IMR-90 (cell line): ENCODE measurements around the gene VPS41. TPM values are rescaled to one million over a fixed set of nuclear protein-coding genes. Genes with fewer than 3 reads are reported as not detected.

ENCODE experiments used
- ATAC-seq: fragments of 200-7000 bp; cut with Tn5 transposase; 2 replicates; pipeline ENCODE4 v1.9.1; 2020; ENCODE audit warnings: low read depth, mild to moderate bottlenecking, moderate library complexity
- BruUV-seq: library from RNA; stranded (reverse); fragments of 400-500 nt; replicated peaks from 2 replicates; lab custom pipeline; 2021; lab: Mats Ljungman, UMichigan
- CTCF ChIA-PET: fragments of 300-600 bp; formaldehyde crosslinking; extraction: SDS; loops from one replicate; lab custom pipeline; 2021; ENCODE audit warnings: antibody characterized with exemption; lab: Yijun Ruan, JAX
- POLR2A ChIA-PET: fragments of 300-600 bp; sonication (Branson Sonifier 250); formaldehyde crosslinking; loops from one replicate; lab custom pipeline; 2022; ENCODE audit warnings: antibody characterized with exemption; ENCODE audit not compliant: unreplicated experiment; lab: Charles Lee
- DNase-seq: peaks from one replicate; pipeline ENCODE4 v3.0.0; 2013
- H2AFZ ChIP-seq: replicated peaks from 2 replicates; pipeline ENCODE3; 2013; ENCODE audit warnings: low read length, mild to moderate bottlenecking; ENCODE audit not compliant: poor library complexity
- H2AK5ac ChIP-seq: 2 replicates; pipeline ENCODE4 v1.6.1; 2013; ENCODE audit warnings: low read depth, low read length, inconsistent platforms
- H2AK9ac ChIP-seq: replicated peaks from 2 replicates; pipeline ENCODE3; 2013; ENCODE audit warnings: mild to moderate bottlenecking, low read depth, low read length, moderate library complexity; ENCODE audit not compliant: poor library complexity
- H2BK120ac ChIP-seq: 2 replicates; pipeline ENCODE4 v1.6.1; 2013; ENCODE audit warnings: low read depth, low read length, inconsistent platforms
- H2BK15ac ChIP-seq: 3 replicates; pipeline ENCODE4 v1.6.1; 2013; ENCODE audit warnings: low read depth, low read length, inconsistent platforms
- H2BK20ac ChIP-seq: 2 replicates; pipeline ENCODE4 v1.6.1; 2013; ENCODE audit warnings: low read depth, mild to moderate bottlenecking, inconsistent platforms, low read length, moderate library complexity
- H2BK5ac ChIP-seq: 2 replicates; pipeline ENCODE4 v1.6.1; 2013; ENCODE audit warnings: mild to moderate bottlenecking, low read depth, low read length, inconsistent platforms; ENCODE audit not compliant: poor library complexity, severe bottlenecking
- H3K14ac ChIP-seq: replicated peaks from 2 replicates; pipeline ENCODE4 v1.6.1; 2013; ENCODE audit warnings: low read depth, low read length, inconsistent platforms
- H3K18ac ChIP-seq: 2 replicates; pipeline ENCODE4 v1.6.1; 2013; ENCODE audit warnings: low read depth, low read length, control low read depth
- H3K23ac ChIP-seq: 2 replicates; pipeline ENCODE4 v1.6.1; 2013; ENCODE audit warnings: low read depth, low read length, inconsistent platforms
- H3K27ac ChIP-seq: 2 replicates; pipeline ENCODE4 v1.5.1; 2013; ENCODE audit warnings: mild to moderate bottlenecking, control low read depth, low read length; ENCODE audit not compliant: insufficient read depth
- H3K27me3 ChIP-seq: 2 replicates; pipeline ENCODE4 v1.6.1; 2013; ENCODE audit warnings: low read length; ENCODE audit not compliant: control insufficient read depth, insufficient read depth
- H3K36me3 ChIP-seq: 2 replicates; pipeline ENCODE4 v1.6.1; 2013; ENCODE audit warnings: low read length, mixed read lengths; ENCODE audit not compliant: control insufficient read depth, insufficient read depth
- H3K4ac ChIP-seq: 2 replicates; pipeline ENCODE4 v1.6.1; 2013; ENCODE audit warnings: low read depth, low read length, inconsistent platforms
- H3K4me1 ChIP-seq: 2 replicates; pipeline ENCODE4 v1.6.1; 2013; ENCODE audit warnings: low read length, mixed read lengths; ENCODE audit not compliant: control insufficient read depth, insufficient read depth
- H3K4me2 ChIP-seq: 2 replicates; pipeline ENCODE4 v1.6.1; 2013; ENCODE audit warnings: low read depth, mild to moderate bottlenecking, control low read depth, low read length, moderate library complexity
- H3K4me3 ChIP-seq: 2 replicates; pipeline ENCODE4 v1.5.1; 2013; ENCODE audit warnings: low read depth, mild to moderate bottlenecking, control low read depth, low read length, moderate library complexity; ENCODE audit not compliant: insufficient read depth
- H3K56ac ChIP-seq: 2 replicates; pipeline ENCODE4 v1.6.1; 2013; ENCODE audit warnings: low read length, inconsistent platforms; ENCODE audit not compliant: insufficient read depth; ENCODE audit errors: extremely low read depth
- H3K79me1 ChIP-seq, 2 experiments: 2 replicates each; pipeline ENCODE4 v1.6.1; 2013; ENCODE audit warnings: low read length in 2 of 2, inconsistent platforms in 1 of 2, low read depth in 1 of 2
- H3K9ac ChIP-seq: 2 replicates; pipeline ENCODE4 v1.6.1; 2013; ENCODE audit warnings: low read depth, low read length, control low read depth
- H3K9me1 ChIP-seq: 2 replicates; pipeline ENCODE4 v1.6.1; 2013; ENCODE audit warnings: low read length, inconsistent platforms; ENCODE audit not compliant: insufficient read depth
- H3K9me3 ChIP-seq: 2 replicates; pipeline ENCODE4 v1.6.1; 2013; ENCODE audit warnings: low read length; ENCODE audit not compliant: control insufficient read depth, insufficient read depth
- H4K20me1 ChIP-seq: 2 replicates; pipeline ENCODE4 v1.6.1; 2013; ENCODE audit warnings: low read length, inconsistent platforms; ENCODE audit not compliant: insufficient read depth
- H4K5ac ChIP-seq: 2 replicates; pipeline ENCODE4 v1.6.1; 2013; ENCODE audit warnings: mild to moderate bottlenecking, low read depth, low read length, control low read depth
- H4K8ac ChIP-seq, 2 experiments: 2 replicates each; pipeline ENCODE4 v1.6.1; 2013; ENCODE audit warnings: low read depth in 2 of 2, low read length in 2 of 2, control low read depth in 1 of 2, inconsistent platforms in 1 of 2
- H4K91ac ChIP-seq: 2 replicates; pipeline ENCODE4 v1.6.1; 2013; ENCODE audit warnings: low read depth, low read length, inconsistent platforms; ENCODE audit not compliant: insufficient read depth
- BHLHE40 ChIP-seq: fragments of 150-350 bp; IDR thresholded peaks from 2 replicates; pipeline ENCODE4 v1.6.1; 2016; ENCODE audit warnings: mild to moderate bottlenecking, low read depth, low read length
- CEBPB ChIP-seq: IDR thresholded peaks from 2 replicates; pipeline ENCODE4 v1.6.1; 2012; ENCODE audit warnings: low read depth, low read length, improper control_type of control experiment
- CHD1 ChIP-seq: IDR thresholded peaks from 2 replicates; pipeline ENCODE4 v1.6.1; 2012; ENCODE audit warnings: low read depth, low read length, improper control_type of control experiment
- FOS ChIP-seq: fragments of 150-350 bp; IDR thresholded peaks from 2 replicates; pipeline ENCODE4 v1.6.1; 2016; ENCODE audit warnings: low read depth, low read length
- MAFK ChIP-seq: IDR thresholded peaks from 2 replicates; pipeline ENCODE4 v1.6.1; 2012; ENCODE audit warnings: low read depth, low read length, improper control_type of control experiment
- MAZ ChIP-seq: IDR thresholded peaks from 2 replicates; pipeline ENCODE4 v1.6.1; 2012; ENCODE audit warnings: low read depth, mild to moderate bottlenecking, low read length, improper control_type of control experiment, moderate library complexity, borderline replicate concordance
- MXI1 ChIP-seq: IDR thresholded peaks from 2 replicates; pipeline ENCODE4 v1.6.1; 2012; ENCODE audit warnings: low read depth, mild to moderate bottlenecking, low read length, moderate library complexity, borderline replicate concordance
- NFE2L2 ChIP-seq: fragments of 150-350 bp; IDR thresholded peaks from 2 replicates; pipeline ENCODE4 v1.6.1; 2016; ENCODE audit warnings: low read depth, mild to moderate bottlenecking, low read length
- POLR2A ChIP-seq: IDR thresholded peaks from 2 replicates; pipeline ENCODE4 v1.6.1; 2012; ENCODE audit warnings: mild to moderate bottlenecking, low read depth, low read length
- RCOR1 ChIP-seq: IDR thresholded peaks from 2 replicates; pipeline ENCODE4 v1.6.1; 2012; ENCODE audit warnings: mild to moderate bottlenecking, low read length, improper control_type of control experiment; ENCODE audit not compliant: insufficient replicate concordance
- RFX5 ChIP-seq: IDR thresholded peaks from 2 replicates; pipeline ENCODE4 v1.8.0; 2012; ENCODE audit warnings: low read depth, mild to moderate bottlenecking, low read length, moderate library complexity
- SMC3 ChIP-seq: fragments of 150-350 bp; IDR thresholded peaks from 2 replicates; pipeline ENCODE4 v1.6.1; 2016; ENCODE audit warnings: low read depth, mild to moderate bottlenecking, antibody characterized with exemption, low read length, moderate library complexity
- USF2 ChIP-seq: fragments of 150-350 bp; IDR thresholded peaks from 2 replicates; pipeline ENCODE4 v1.6.1; 2017; ENCODE audit warnings: mild to moderate bottlenecking, antibody characterized with exemption, low read length, low read depth
- WGBS, 2 experiments: methylation state at CpG; one replicate each; pipeline versions ENCODE4 v1.1.5 to v1.1.7; 2013; ENCODE audit warnings: missing lambda C conversion rate in 2 of 2; ENCODE audit not compliant: insufficient read length in 1 of 2; ENCODE audit errors: extremely low coverage in 2 of 2; 5-methylcytosine and 5-hydroxymethylcytosine counted together
- dilution Hi-C: fragments of 300-500 bp; cut with HindIII; formaldehyde crosslinking; loops from one replicate; pipeline ENCODE4 v1.14.3; 2018; ENCODE audit warnings: low sequenced_read_pairs; ENCODE audit not compliant: unreplicated experiment
- in situ Hi-C: fragments of 300-500 bp; cut with MboI; formaldehyde crosslinking; loops from 3 replicates; pipeline ENCODE4 v1.14.3; 2019; ENCODE audit warnings: low sequenced_read_pairs, inconsistent platforms, mixed read lengths
- intact Hi-C: fragments of 100-400 bp; cut with micrococcal nuclease; formaldehyde crosslinking; loops from 2 replicates; pipeline ENCODE4 v1.10.0; 2022
- polyA plus RNA-seq, 3 experiments: library from polyadenylated mRNA; depleted of rRNA; stranded (reverse); fragments of >200 nt; gene quantifications; 2 replicates each; pipeline ENCODE4 v1.2.3, GENCODE V29; 2012; ENCODE audit warnings: low replicate concordance in 1 of 3
- total RNA-seq: library from RNA; depleted of rRNA; stranded (reverse); fragments of >200 nt; gene quantifications from 2 replicates; pipeline ENCODE4 v1.2.3, GENCODE V29; 2012
- TF ChIP-seq, protein P1 (sequence below): conservative IDR thresholded peaks from 2 replicates; pipeline ENCODE4 v1.5.1; 2012; ENCODE audit warnings: mild to moderate bottlenecking, low read depth, low read length, improper control_type of control experiment

VPS41 gene
- total and polyA plus RNA-seq, 2 of the 4 experiments (the other 2 are of a cell fraction) = 16.0 to 28.0 TPM

DNA sequence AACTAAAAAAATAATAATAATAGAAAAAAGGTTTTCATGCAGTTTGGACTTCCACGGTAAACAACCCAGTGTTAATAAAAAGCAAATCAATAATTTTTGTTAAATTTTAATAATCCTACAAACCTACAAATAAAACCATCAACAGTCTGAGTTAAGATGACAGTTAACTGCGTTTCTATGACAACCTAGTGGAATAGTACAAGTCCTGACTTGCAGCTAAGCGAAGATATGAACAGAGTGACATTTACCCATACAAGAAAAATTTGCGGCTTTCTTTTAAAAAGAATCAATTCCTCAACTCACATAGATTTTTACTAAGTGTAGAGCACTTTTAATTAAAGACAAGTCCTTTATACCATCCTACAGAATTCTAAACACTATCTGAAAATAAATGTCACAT lies 35.6 kb downstream of the VPS41 start (continued):
- TF ChIP-seq RCOR1 = no peak
- TF ChIP-seq FOS = no peak

DNA sequence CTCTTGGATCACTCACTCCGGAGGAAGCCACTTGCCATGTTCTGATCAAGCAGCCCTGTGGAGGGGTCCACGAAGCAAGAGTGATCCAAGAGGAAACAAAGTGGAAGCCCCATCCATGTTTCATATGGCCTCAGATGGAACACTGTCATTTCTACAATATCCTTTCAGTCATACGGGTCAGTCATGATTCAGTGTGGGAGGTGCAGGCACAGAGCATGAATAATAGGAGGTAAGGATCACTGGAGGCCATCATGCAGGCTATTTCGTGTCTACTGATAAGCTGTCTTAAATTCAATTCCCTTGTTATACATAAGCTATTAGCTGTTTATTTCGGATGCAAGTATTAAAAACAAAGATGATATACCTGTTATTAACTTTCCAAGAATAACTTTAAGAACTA lies 36.8 kb downstream of the VPS41 start:
- ChIA-PET CTCF (interaction anchor here (0.6 kb wide), 1 partner anchor 638 kb away, joined by 3 read pairs; no protein-coding TSS in a partner anchor), POLR2A (no interaction called here)
- H3K36me3 ChIP-seq = peaks cover 7% of the 10 kb centered on the region
- no peak overlapping the region for H3K18ac ChIP-seq
- dilution Hi-C loops (no loop called here), intact Hi-C loops (no loop called here), in situ Hi-C loops (no loop called here)
- peaks cover 3 to 6% of the 10 kb centered on the region in 2 experiments; a peak in 2 of 4 replicates for H3K79me1 ChIP-seq
- H3K27me3 ChIP-seq = no peaks in the 10 kb centered on the region
- peaks cover 5% of the 10 kb centered on the region; the same call in 1 of the 2 replicates for H4K20me1 ChIP-seq
- WGBS, 2 experiments = 100% methylated on average over 1 of the region's 5 CpGs; no CpG with 5 or more reads in 1 of the 2 experiments
- no peak overlapping the region for H3K9ac ChIP-seq
- H3K4me1 ChIP-seq = no peaks in the 10 kb centered on the region
- no peak overlapping the region for H3K56ac ChIP-seq
- DNase-seq = no peak
- no TSS peak for BruUV-seq
- no peaks in the 10 kb centered on the region for H3K9me3 ChIP-seq
- peaks cover 3% of the 10 kb centered on the region; the same call in 1 of the 2 replicates for H3K9me1 ChIP-seq
- no peak overlapping the region for H4K91ac ChIP-seq
- no peak overlapping the region for H3K4me3 ChIP-seq
- H2BK5ac ChIP-seq = no peak overlapping the region
- TF ChIP-seq CEBPB = no peak
- no peak for TF ChIP-seq MAZ
- TF ChIP-seq POLR2A = no peak
- no peak for TF ChIP-seq MAFK
- TF ChIP-seq MXI1 = no peak
- no peak for TF ChIP-seq BHLHE40
- TF ChIP-seq FOS = no peak
- TF ChIP-seq, protein P1, sequence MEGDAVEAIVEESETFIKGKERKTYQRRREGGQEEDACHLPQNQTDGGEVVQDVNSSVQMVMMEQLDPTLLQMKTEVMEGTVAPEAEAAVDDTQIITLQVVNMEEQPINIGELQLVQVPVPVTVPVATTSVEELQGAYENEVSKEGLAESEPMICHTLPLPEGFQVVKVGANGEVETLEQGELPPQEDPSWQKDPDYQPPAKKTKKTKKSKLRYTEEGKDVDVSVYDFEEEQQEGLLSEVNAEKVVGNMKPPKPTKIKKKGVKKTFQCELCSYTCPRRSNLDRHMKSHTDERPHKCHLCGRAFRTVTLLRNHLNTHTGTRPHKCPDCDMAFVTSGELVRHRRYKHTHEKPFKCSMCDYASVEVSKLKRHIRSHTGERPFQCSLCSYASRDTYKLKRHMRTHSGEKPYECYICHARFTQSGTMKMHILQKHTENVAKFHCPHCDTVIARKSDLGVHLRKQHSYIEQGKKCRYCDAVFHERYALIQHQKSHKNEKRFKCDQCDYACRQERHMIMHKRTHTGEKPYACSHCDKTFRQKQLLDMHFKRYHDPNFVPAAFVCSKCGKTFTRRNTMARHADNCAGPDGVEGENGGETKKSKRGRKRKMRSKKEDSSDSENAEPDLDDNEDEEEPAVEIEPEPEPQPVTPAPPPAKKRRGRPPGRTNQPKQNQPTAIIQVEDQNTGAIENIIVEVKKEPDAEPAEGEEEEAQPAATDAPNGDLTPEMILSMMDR = no peak
- no peak for TF ChIP-seq USF2
- no peak for TF ChIP-seq NFE2L2
- TF ChIP-seq SMC3 = no peak
- no peak for TF ChIP-seq CHD1
- TF ChIP-seq RFX5 = no peak
- TF ChIP-seq RCOR1 = no peak
- no peak overlapping the region for H2BK20ac ChIP-seq
- no peak overlapping the region for H3K23ac ChIP-seq
- H4K8ac ChIP-seq = no peak overlapping the region
- H3K14ac ChIP-seq = no peak overlapping the region
- H3K27ac ChIP-seq = no peak overlapping the region
- no peak overlapping the region for H4K5ac ChIP-seq
- no peak overlapping the region for H2AK9ac ChIP-seq
- H3K4me2 ChIP-seq = no peak overlapping the region
- no peak overlapping the region for H2AFZ ChIP-seq
- H2BK120ac ChIP-seq = no peak overlapping the region
- no peak overlapping the region for H3K4ac ChIP-seq
- no peak overlapping the region for H2AK5ac ChIP-seq
- no peak overlapping the region for H2BK15ac ChIP-seq
- no peak for ATAC-seq
